ENCODE results near the gene VPS18.

VPS18 gene

DNA sequence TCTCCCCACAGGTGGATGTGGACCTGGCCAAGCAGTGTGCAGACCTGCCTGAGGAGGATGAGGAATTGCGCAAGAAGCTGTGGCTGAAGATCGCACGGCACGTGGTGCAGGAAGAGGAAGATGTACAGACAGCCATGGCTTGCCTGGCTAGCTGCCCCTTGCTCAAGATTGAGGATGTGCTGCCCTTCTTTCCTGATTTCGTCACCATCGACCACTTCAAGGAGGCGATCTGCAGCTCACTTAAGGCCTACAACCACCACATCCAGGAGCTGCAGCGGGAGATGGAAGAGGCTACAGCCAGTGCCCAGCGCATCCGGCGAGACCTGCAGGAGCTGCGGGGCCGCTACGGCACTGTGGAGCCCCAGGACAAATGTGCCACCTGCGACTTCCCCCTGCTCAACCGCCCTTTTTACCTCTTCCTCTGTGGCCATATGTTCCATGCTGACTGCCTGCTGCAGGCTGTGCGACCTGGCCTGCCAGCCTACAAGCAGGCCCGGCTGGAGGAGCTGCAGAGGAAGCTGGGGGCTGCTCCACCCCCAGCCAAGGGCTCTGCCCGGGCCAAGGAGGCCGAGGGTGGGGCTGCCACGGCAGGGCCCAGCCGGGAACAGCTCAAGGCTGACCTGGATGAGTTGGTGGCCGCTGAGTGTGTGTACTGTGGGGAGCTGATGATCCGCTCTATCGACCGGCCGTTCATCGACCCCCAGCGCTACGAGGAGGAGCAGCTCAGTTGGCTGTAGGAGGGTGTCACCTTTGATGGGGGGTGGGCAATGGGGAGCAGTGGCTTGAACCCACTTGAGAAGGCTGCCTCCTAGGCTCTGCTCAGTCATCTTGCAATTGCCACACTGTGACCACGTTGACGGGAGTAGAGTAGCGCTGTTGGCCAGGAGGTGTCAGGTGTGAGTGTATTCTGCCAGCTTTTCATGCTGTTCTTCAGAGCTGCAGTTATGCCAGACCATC lies 8.6 kb downstream of the VPS18 start:
- DNase-seq = peak; percentile 53

DNA sequence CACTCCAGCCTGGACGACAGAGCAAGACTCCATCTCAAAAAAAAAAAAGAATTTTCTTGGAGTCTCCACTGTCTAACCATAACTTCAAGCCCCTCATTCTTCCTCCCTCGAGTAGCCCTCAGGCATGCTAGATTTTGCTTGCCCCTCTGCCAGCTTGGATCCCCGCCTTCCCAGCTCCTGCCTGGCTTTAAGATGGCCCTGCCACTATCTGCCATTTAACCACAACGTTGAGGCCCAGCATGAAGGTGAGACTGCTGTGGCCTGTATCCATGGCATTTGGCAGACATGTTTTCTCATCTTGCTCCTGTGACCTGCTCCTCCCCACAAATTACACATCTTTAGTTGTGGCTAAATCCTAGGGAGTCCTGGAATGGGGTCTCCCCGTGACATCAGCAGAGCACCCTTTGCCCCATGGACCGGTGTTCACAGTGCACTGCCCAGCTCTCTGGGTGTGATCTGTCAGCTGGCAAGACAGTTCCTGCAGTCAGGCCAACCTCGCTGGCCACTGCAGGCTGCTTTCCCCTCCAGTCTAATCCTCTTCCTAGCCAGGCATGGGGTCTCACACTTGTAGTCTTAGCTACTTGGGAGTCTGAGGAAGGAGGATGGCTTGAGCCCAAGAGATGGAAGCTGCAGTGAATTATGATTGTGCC lies 10.4 kb downstream of the VPS18 start:
- DNase-seq = no peak

- peak; percentile 84 for DNase-seq
These were observed 12.1 kb downstream of the VPS18 start for GRCh38 chr15:40906091-40906990.

- DNase-seq = peak; percentile 74
These were observed 12.9 kb downstream of the VPS18 start for GRCh38 chr15:40906991-40907802.

- no peak for DNase-seq
These were observed 13.8 kb downstream of the VPS18 start for GRCh38 chr15:40908095-40908494.

GRCh38 chr15:40909662-40910630 lies 15.7 kb downstream of the VPS18 start:
- DNase-seq = no peak

DNA sequence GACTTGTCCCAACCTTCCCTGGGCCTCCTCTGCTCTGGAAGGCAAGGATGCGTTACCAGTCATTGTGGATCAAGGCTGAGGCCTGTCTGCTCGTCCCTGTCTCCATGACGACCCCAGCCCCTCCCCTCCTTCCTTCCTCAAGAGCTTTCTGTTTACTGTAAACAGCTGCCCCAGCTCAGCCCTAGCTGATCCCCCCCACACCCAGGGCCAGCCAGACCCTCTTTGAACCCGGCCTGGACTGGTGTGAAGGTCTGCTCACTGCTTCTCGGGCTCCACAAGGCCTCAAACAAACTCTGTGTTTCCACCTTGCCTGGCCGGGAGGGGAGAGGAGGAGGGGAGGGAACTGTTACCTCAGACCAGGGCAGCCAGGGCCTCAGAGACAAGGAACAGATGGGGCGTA lies 16.9 kb downstream of the VPS18 start:
- DNase-seq = no peak

DNA sequence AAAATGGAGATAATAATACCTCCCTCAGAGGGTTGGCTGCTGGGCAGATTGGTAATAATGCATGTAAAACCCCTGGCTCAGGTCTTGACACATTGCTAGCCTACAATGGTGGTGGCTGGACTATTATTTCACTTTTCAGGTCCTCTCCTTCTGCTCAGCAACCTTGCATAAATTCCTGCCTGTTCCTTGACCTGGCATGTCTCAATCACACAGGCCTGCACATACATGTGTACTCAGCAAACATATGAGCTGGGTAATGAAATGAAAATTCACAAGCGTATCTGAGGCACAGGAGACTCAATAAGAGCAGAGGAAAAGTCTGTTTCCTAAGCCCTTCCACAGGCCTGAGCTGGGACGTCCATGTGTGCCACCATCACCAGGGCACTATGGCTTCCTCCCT lies 17.4 kb downstream of the VPS18 start:
- DNase-seq = no peak

DNA sequence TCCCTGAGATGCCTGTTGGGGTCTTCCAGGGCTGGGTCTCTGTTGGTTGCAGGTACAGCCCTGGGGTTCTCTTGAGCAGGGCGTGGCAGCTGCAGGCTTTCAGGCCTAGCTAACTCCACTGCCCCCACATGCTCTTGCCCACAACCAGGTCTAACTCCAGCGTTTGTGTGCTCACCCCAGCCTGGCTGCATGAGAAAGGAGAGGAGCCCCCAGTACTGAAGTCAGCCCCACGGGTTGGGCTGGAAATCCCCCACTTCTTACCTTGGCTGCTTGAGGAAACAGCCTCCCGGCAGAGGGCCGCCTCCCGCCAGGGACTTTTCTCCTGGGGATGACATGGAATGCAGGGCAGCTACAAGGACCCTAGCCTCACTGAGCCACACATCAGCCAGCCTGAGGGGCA lies 18.2 kb downstream of the VPS18 start:
- no peak for DNase-seq

- DNase-seq = no peak
These were observed 19.8 kb downstream of the VPS18 start for GRCh38 chr15:40914013-40914412.

- DNase-seq = no peak
These were observed 20.2 kb downstream of the VPS18 start for GRCh38 chr15:40914486-40914885.

GRCh38 chr15:40915116-40915661 lies 20.9 kb downstream of the VPS18 start:
- no peak for DNase-seq

DNA sequence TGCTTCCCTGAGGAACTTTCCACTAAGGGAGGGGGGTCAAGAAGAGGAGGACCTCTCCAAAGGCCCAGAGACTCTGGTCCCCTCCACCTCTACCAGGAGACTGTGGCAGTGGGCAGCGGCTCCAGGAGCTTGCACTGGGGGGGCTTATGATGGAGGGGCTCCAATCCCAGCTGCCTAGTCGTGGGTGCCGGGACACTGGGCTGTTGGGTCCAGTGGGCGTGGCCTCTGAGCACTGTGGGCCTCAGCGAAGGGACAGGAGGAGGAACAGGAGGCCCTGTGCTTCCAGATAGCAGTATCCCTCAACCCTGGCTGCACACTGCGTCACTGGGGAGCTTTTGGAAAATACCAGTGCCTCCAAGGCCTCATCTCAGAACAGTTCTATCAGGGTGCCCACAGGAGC lies 21.4 kb downstream of the VPS18 start:
- DNase-seq = no peak

- no peak for DNase-seq
These were observed 23.3 kb downstream of the VPS18 start for GRCh38 chr15:40917585-40917984.

DNA sequence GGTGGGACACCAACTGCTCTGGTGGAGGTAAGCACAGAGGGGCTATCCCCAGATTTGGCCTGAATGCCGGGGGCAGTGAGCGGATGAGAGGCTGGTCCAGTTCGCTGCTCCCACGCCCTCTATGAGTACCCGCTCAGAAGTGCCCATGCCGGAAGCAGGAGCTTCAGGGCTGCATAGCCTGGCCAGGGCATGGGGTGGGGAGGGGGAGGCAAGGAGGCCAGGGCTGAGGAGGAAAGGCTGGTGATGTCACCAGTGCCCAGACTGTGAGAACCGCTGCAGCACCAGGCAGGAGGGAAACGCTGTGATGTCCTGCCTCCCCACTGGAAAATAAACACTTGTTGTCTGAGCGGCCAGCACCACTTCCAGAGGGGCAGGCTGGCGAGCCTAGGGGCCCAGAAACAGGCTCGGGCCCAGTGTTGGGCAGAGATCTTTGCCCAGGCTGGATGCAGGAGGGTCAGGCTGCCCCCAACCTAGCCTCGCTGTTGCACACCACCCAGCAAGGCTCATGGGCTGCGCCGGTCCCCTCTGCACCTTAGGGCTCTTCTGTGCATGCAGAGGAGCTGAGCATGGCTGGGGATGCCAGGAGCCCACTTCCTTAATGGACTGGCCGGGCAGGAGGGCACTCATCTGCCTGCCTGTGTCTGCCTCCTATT lies 24.0 kb downstream of the VPS18 start:
- no peak for DNase-seq

DNA sequence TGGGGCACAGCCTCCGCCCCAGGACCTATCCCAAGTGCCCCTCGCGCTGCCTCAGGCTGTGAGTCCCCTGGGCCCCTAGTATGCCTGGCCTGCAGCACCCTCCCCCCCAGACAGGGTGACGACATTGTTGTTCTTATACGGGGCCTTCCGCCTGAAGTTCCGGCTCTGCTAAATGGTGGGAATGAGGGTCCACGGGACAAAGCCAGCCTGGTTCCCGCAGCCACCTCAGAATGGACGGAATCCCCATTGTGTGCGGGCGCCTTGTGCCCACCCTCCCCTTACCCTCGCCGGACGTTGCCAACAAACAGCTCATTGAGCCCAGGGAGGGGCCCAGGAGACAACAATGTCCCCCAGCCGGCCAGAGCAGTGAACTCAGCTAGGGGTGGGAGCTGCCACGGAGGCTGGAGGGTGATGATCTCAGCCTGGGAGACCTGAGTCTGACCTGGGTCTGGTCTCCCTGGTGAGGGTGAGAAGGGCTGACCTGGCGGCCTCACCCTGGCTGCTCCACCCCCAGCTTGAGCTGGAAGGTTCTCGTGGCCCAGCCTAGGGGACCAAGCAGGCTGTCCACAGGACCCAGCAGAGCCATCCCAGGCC lies 24.6 kb downstream of the VPS18 start:
- DNase-seq = no peak

GRCh38 chr15:40921949-40922607 lies 27.8 kb downstream of the VPS18 start:
- DNase-seq = no peak

DNA sequence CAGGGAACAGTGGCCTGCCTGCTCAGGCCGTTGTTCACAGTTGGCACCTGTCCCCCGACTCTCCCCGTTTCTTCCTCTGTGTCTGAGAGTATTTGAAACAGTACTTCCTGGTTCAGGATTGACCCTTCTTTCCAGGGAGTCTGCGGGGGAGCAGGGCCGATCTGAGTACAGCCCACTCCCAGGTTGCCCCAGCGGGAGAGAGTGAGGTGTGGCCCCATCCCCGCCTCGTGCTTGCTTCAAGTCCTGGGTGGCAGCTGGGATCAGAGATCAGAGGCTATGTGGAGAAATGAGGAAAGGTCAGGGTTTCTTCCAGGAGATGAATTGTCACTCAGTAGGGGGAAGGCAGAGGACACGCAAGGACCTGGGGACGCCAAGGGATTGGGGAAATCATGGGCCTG lies 28.4 kb downstream of the VPS18 start:
- no peak for DNase-seq

- DNase-seq = no peak
These were observed 29.3 kb downstream of the VPS18 start for GRCh38 chr15:40923551-40923950.
